Gastrocnemius medialis (tissue), 4 donors: ENCODE results near the gene KLF15. TPM values are rescaled to one million over a fixed set of nuclear protein-coding genes. Genes with fewer than 3 reads are reported as not detected.

Source experiments
- ATAC-seq, 2 donors: fragments of 150-250 bp; one replicate each; pipeline ENCODE4 v1.9.1; 2016
- DNase-seq, 2 donors: peaks; one replicate each; pipeline ENCODE4 v3.0.0-alpha.2; 2019
- H3K27ac ChIP-seq, 4 donors: fragments of 200-600 bp; sonication (generic); 1 replicate in 1 of 4; 2 replicates in 3 of 4; pipeline ENCODE4 v1.5.1; 2016 to 2018; ENCODE audit warnings: mild to moderate bottlenecking in 2 of 4, moderate library complexity in 1 of 4
- H3K27me3 ChIP-seq, 3 donors: fragments of 200-600 bp; sonication (generic) in 2 of 3; 1 replicate in 1 of 3; 2 replicates in 2 of 3; pipeline versions ENCODE4 v1.5.1 to v1.6.0; 2016 to 2019; ENCODE audit warnings: mild to moderate bottlenecking in 1 of 3, moderate library complexity in 1 of 3
- H3K36me3 ChIP-seq, 2 donors: fragments of 200-600 bp; sonication (generic) in 1 of 2; one replicate each; pipeline ENCODE4 v1.5.1; 2017 to 2018
- H3K4me1 ChIP-seq, 2 donors: fragments of 200-600 bp; sonication (generic) in 1 of 2; one replicate each; pipeline ENCODE4 v1.5.1; 2016 to 2017; ENCODE audit warnings: mild to moderate bottlenecking in 2 of 2
- H3K4me3 ChIP-seq, 4 donors: fragments of 200-600 bp; sonication (generic) in 3 of 4; 1 replicate in 1 of 4; 2 replicates in 3 of 4; pipeline ENCODE4 v1.5.1; 2016 to 2019; ENCODE audit warnings: mild to moderate bottlenecking in 2 of 4
- H3K9me3 ChIP-seq, 3 donors: fragments of 200-600 bp; sonication (generic) in 2 of 3; 1 replicate in 1 of 3; 2 replicates in 2 of 3; pipeline ENCODE4 v1.5.1; 2016 to 2019
- CTCF ChIP-seq, 5 experiments: fragments of 450-650 bp in 3 of 5; fragments of 200-600 bp in 2 of 5; sonication (generic) in 2 of 5; IDR thresholded peaks in 4 of 5; conservative IDR thresholded peaks in 1 of 5; 1 replicate in 4 of 5; 2 replicates in 1 of 5; pipeline ENCODE4 v1.5.1; 2016 to 2019; ENCODE audit warnings: antibody characterized with exemption in 5 of 5, mild to moderate bottlenecking in 3 of 5, moderate library complexity in 3 of 5
- POLR2A ChIP-seq, 2 donors: fragments of 450-650 bp; IDR thresholded peaks; one replicate each; pipeline ENCODE4 v1.6.1; 2017; ENCODE audit warnings: antibody characterized with exemption in 2 of 2, mild to moderate bottlenecking in 2 of 2, moderate library complexity in 2 of 2
- in situ Hi-C, 4 donors: fragments of 200-750 bp; cut with MboI; loops; one replicate each; pipeline versions ENCODE4 v1.15.0 to v1.8.0; 2017; ENCODE audit warnings: low sequenced_read_pairs in 4 of 4
- intact Hi-C: fragments of 100-400 bp; cut with DNase I; formaldehyde crosslinking; loops from one replicate; pipeline ENCODE4 v1.15.1; 2023; ENCODE audit warnings: low total_unique reads
- total RNA-seq, 4 donors: library from RNA; depleted of rRNA; stranded (reverse); fragments of >200 nt; gene quantifications; one replicate each; pipeline versions ENCODE4 v1.1.0 to v1.2.3, GENCODE V29; 2016

KLF15 gene
- total RNA-seq, 4 donors from 2014 or later = 75.1 to 157 (median 106) TPM

GRCh38 chr3:126381966-126382365, 24.8 kb upstream of the KLF15 start:
- intact Hi-C loops = no loop called here
- ATAC-seq (no peak), DNase-seq (no peak)
- Histone ChIP-seq H3K4me1 (peaks cover 0 to 5% of the 10 kb centered on the region in 2 donors), H3K27ac (no peak overlapping the region), H3K36me3 (no peaks in the 10 kb centered on the region), H3K4me3 (no peak overlapping the region), H3K27me3 (no peaks in the 10 kb centered on the region), H3K9me3 (no peaks in the 10 kb centered on the region)
- TF ChIP-seq POLR2A (IDR thresholded peaks at IDR 0.05) (no peak), CTCF (IDR thresholded peaks at IDR 0.05 in 4 of 5, conservative IDR thresholded peaks at IDR 0.05 in 1 of 5) (no peak)
- in situ Hi-C loops = loop anchor here in 2 of 4 donors (10.0 to 25.0 kb wide), 2 partner anchors 237 to 245 kb away; no protein-coding TSS in a partner anchor

GRCh38 chr3:126380011-126380768, 23.0 kb upstream of the KLF15 start:
- TF ChIP-seq POLR2A (IDR thresholded peaks at IDR 0.05) (no peak), CTCF (IDR thresholded peaks at IDR 0.05 in 4 of 5, conservative IDR thresholded peaks at IDR 0.05 in 1 of 5) (no peak)
- ATAC-seq = no peak
- Histone ChIP-seq H3K27me3 (no peaks in the 10 kb centered on the region), H3K9me3 (no peaks in the 10 kb centered on the region), H3K27ac (no peak overlapping the region), H3K4me1 (no peaks in the 10 kb centered on the region), H3K36me3 (no peaks in the 10 kb centered on the region), H3K4me3 (no peak overlapping the region)
- intact Hi-C loops (no loop called here), in situ Hi-C loops (loop anchor here in 2 of 4 donors (10.0 to 25.0 kb wide), 2 partner anchors 235 to 243 kb away; no protein-coding TSS in a partner anchor)
- no peak for DNase-seq

DNA sequence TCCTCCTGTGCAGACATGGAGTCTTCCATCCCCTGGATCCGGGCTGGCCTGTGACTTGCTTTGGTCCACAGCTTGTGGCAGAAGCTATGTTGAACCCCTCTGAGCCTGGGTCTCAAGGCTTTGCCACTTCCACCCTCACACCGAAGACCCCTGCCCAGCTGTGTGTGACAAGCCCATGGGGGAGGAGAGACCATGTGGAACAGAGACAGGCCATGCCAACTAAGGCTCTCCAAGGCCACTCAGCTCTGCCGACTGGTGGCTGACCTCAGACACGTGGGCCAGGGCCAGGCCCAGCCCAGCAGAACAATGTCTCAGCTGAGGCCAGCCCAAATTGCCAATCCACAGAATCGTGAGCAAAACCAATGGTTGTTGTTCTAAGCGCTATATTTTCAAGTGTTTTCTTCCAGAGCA, 21.1 kb upstream of the KLF15 start:
- TF ChIP-seq CTCF (IDR thresholded peaks at IDR 0.05 in 4 of 5, conservative IDR thresholded peaks at IDR 0.05 in 1 of 5) (no peak), POLR2A (IDR thresholded peaks at IDR 0.05) (no peak)
- intact Hi-C loops = no loop called here

DNA sequence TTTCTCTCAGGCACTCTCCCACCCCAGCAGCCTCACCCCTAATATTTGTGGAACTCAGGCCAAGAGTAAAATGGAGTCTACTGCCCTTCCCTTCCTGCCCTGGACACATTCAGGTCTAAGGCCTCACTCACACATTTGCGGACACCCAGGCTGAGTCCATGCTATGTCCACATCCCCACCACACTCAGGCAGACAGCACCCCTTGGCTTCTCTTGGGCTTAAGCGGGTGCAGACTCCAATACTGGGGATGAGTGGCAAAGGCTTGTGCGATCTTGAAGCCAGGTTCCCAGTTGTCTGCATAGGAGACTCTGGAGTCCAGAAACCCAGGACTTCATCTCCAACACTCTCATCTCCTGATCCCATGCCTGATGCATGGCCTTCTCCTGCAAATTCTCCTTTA, 20.0 kb upstream of the KLF15 start:
- in situ Hi-C loops = loop anchor here in 1 of 4 donors (25.0 kb wide), 1 partner anchor 240 kb away; no protein-coding TSS in a partner anchor
- H3K4me3 ChIP-seq = no peak overlapping the region

More for the DNA sequence above, 21.1 kb upstream of the KLF15 start:
- DNase-seq (peak in 1 of 2 donors; percentile 8), ATAC-seq (no peak)
- H3K27ac ChIP-seq = no peak overlapping the region
- H3K9me3 ChIP-seq = no peaks in the 10 kb centered on the region
- in situ Hi-C loops = loop anchor here in 1 of 4 donors (25.0 kb wide), 1 partner anchor 241 kb away; no protein-coding TSS in a partner anchor
- no peak overlapping the region for H3K4me3 ChIP-seq
- H3K27me3 ChIP-seq = no peaks in the 10 kb centered on the region
- no peaks in the 10 kb centered on the region for H3K36me3 ChIP-seq
- peaks cover 16% of the 10 kb centered on the region in 2 donors for H3K4me1 ChIP-seq

More for the DNA sequence above, 20.0 kb upstream of the KLF15 start:
- intact Hi-C loops = no loop called here
- TF ChIP-seq POLR2A (IDR thresholded peaks at IDR 0.05) (no peak), CTCF (IDR thresholded peaks at IDR 0.05 in 4 of 5, conservative IDR thresholded peaks at IDR 0.05 in 1 of 5) (no peak)
- H3K36me3 ChIP-seq = no peaks in the 10 kb centered on the region
- DNase-seq = no peak
- H3K9me3 ChIP-seq = no peaks in the 10 kb centered on the region
- H3K27ac ChIP-seq = no peak overlapping the region
- peaks cover 25% of the 10 kb centered on the region in 2 donors for H3K4me1 ChIP-seq
- H3K27me3 ChIP-seq = no peaks in the 10 kb centered on the region
- no peak for ATAC-seq
